ENCODE measurements around the gene CAB39.
A peak's percentile ranks its signal among the peaks of the same experiment; 100 is the strongest.

The CAB39 gene

DNA sequence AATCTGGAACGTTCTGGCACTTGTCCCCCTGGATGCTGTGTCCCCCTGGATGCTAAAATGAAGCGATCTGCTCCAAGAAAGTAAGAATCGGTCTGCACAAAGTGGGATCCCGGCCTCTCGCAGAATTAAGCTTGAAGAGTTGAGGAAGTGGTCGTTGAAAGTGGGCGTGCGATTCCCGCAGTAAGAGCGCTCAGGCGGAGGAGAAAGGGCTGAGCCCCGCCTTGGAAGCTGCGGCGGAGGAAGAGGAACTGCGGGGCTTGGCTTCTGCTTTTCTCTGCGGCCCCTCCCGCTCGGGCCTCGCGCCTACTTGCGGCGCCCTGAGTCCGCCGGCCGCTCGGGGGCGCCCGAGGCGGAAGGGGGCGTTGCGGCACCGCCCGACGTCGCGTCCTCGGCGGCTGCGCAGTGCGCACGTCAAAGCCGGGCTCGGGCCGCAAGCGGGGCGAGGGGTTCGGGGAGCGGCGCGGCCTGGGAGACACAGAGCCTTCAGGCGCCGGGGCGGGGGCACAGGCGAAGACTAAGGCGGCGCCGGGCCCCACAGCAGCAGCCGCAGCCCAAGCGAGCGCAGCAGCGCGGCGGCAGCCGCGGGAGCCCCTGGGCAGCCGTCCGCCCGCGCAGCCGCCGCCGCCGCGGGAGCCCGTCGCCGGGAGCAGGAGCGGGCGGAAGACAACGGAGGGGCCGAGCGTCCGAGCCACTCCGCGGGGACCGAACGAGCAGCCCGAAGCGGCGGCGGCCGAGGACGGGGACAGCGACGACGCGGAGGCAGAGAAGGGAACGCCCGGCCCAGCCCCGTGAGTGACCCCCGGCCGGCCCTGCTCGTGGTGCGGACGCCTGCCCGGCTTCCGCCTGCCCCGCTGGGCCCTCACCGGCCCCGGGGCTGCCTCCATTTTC, at the start of gene CAB39:
CAB39 (plus strand) TSS at position 400 of the 888 bp plus-strand sequence. CDS start 47,160 bp downstream, outside the sequence.
- H3K4me3 ChIP-seq (replicated peaks in 1 of 2; ENCODE audit: low read depth in 2 of 2, low read length in 2 of 2), result peak within 1 kb of the TSS; percentile 77 to 89
- TF ChIP-seq, protein P1, sequence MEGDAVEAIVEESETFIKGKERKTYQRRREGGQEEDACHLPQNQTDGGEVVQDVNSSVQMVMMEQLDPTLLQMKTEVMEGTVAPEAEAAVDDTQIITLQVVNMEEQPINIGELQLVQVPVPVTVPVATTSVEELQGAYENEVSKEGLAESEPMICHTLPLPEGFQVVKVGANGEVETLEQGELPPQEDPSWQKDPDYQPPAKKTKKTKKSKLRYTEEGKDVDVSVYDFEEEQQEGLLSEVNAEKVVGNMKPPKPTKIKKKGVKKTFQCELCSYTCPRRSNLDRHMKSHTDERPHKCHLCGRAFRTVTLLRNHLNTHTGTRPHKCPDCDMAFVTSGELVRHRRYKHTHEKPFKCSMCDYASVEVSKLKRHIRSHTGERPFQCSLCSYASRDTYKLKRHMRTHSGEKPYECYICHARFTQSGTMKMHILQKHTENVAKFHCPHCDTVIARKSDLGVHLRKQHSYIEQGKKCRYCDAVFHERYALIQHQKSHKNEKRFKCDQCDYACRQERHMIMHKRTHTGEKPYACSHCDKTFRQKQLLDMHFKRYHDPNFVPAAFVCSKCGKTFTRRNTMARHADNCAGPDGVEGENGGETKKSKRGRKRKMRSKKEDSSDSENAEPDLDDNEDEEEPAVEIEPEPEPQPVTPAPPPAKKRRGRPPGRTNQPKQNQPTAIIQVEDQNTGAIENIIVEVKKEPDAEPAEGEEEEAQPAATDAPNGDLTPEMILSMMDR (IDR thresholded peaks at IDR 0.05; ENCODE audit: low read depth, low read length), result peak; percentile 36
- DNase-seq (ENCODE audit: low read depth in 2 of 2), result peak; percentile 83 to 91

- H3K4me3 ChIP-seq (replicated peaks in 1 of 2; ENCODE audit: low read depth in 2 of 2, low read length in 2 of 2), result no peak overlapping the region
- peak in 1 of 2 donors; percentile 59 for DNase-seq (ENCODE audit: low read depth in 2 of 2)
Measured at GRCh38 chr2:230664128-230664527, 48.5 kb upstream of the CAB39 start.

DNA sequence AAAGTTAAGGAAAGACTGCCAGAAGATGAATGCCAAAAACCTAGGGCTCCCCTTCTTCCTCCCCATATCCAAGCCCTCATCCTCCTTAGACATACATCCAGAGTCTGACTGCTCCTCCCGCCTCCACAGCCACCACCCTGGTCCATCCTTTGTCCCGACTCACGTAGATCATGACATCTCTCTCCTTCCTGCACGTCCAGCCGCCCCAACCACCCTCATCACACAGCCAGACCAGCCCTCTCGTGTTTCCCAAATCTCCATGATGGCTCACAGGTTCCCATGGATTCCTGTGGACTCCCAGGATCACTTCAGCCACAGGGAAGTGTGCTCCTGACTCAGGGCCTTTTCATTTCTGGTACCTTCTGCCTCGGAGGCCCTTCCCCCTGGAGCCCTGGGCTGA, 47.8 kb upstream of the CAB39 start:
- TF ChIP-seq, protein P1 (IDR thresholded peaks at IDR 0.05; ENCODE audit: low read depth, low read length), result no peak
- DNase-seq (ENCODE audit: low read depth in 2 of 2), result no peak
- no peak overlapping the region for H3K4me3 ChIP-seq (replicated peaks in 1 of 2; ENCODE audit: low read depth in 2 of 2, low read length in 2 of 2)

More at GRCh38 chr2:230664128-230664527, 48.5 kb upstream of the CAB39 start:
- TF ChIP-seq, protein P1 (IDR thresholded peaks at IDR 0.05; ENCODE audit: low read depth, low read length), result no peak

GRCh38 chr2:230665263-230665691, 47.4 kb upstream of the CAB39 start:
- no peak overlapping the region for H3K4me3 ChIP-seq (replicated peaks in 1 of 2; ENCODE audit: low read depth in 2 of 2, low read length in 2 of 2)
- DNase-seq (ENCODE audit: low read depth in 2 of 2), result no peak
- TF ChIP-seq, protein P1 (IDR thresholded peaks at IDR 0.05; ENCODE audit: low read depth, low read length), result no peak

DNA sequence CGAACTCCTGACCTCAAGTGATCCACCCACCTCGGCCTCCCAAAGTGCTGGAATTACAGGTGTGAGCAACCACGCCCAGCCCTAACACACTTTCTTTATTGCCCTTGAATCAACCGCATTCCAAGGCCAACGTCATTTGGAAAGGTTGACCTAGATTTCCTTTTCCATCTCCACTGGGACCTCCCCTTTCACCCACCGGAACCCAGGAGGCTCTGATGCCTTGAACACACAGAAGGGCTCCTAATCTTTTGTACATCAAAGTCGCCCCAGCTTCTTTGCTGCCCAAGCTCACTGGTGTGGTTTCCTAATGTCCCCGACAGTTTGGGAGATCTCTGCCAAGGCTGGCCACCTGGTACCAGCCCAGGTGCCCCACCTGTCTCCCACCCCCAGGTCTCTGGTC, 46.2 kb upstream of the CAB39 start:
- TF ChIP-seq, protein P1 (IDR thresholded peaks at IDR 0.05; ENCODE audit: low read depth, low read length), result no peak
- H3K4me3 ChIP-seq (replicated peaks in 1 of 2; ENCODE audit: low read depth in 2 of 2, low read length in 2 of 2), result no peak overlapping the region
- DNase-seq (ENCODE audit: low read depth in 2 of 2), result no peak

- TF ChIP-seq, protein P1 (IDR thresholded peaks at IDR 0.05; ENCODE audit: low read depth, low read length), result no peak
- H3K4me3 ChIP-seq (replicated peaks in 1 of 2; ENCODE audit: low read depth in 2 of 2, low read length in 2 of 2), result no peak overlapping the region
- DNase-seq (ENCODE audit: low read depth in 2 of 2), result peak; percentile 32 to 80
Measured at GRCh38 chr2:230666885-230667712, 45.5 kb upstream of the CAB39 start.
